Vagina (tissue), 2 donors: ENCODE data around the gene SUPV3L1. TPM values are rescaled to one million over a fixed set of nuclear protein-coding genes. Genes with fewer than 3 reads are reported as not detected.

Experiments used
- DNase-seq, 2 donors: peaks; one replicate each; pipeline ENCODE4 v3.0.0-alpha.2; 2017; ENCODE audit errors: extremely low spot score in 2 of 2
- H3K27ac ChIP-seq: fragments of 200-600 bp; sonication (generic); one replicate; pipeline ENCODE4 v1.5.1; 2019
- H3K27me3 ChIP-seq: fragments of 200-600 bp; sonication (generic); one replicate; pipeline ENCODE4 v1.5.1; 2019
- H3K36me3 ChIP-seq, 2 donors: fragments of 200-600 bp; sonication (generic); one replicate each; pipeline ENCODE4 v1.5.1; 2017 to 2019
- H3K4me1 ChIP-seq: fragments of 200-600 bp; sonication (generic); one replicate; pipeline ENCODE4 v1.5.1; 2019
- H3K4me3 ChIP-seq, 2 donors: fragments of 200-600 bp; sonication (generic); 1 replicate in 1 of 2; 2 replicates in 1 of 2; pipeline ENCODE4 v1.5.1; 2016 to 2019
- H3K9me3 ChIP-seq: fragments of 200-600 bp; sonication (generic); one replicate; pipeline ENCODE4 v1.5.1; 2019
- CTCF ChIP-seq, 3 experiments: fragments of 450-650 bp in 2 of 3; fragments of 200-600 bp in 1 of 3; sonication (generic) in 1 of 3; IDR thresholded peaks; one replicate each; pipeline ENCODE4 v1.5.1; 2017 to 2019; ENCODE audit warnings: antibody characterized with exemption in 3 of 3, mild to moderate bottlenecking in 2 of 3, moderate library complexity in 2 of 3
- POLR2A ChIP-seq, 2 donors: fragments of 450-650 bp; IDR thresholded peaks; one replicate each; pipeline ENCODE4 v1.6.1; 2017; ENCODE audit warnings: antibody characterized with exemption in 2 of 2, mild to moderate bottlenecking in 2 of 2, moderate library complexity in 2 of 2
- POLR2AphosphoS5 ChIP-seq, 2 donors: sonication (generic); formaldehyde crosslinking; IDR thresholded peaks; one replicate each; pipeline ENCODE4 v1.9.0; 2017; ENCODE audit warnings: antibody characterized with exemption in 2 of 2, mild to moderate bottlenecking in 2 of 2, low read depth in 1 of 2; ENCODE audit not compliant: insufficient read depth in 1 of 2
- intact Hi-C: fragments of 100-400 bp; cut with DNase I; formaldehyde crosslinking; loops from one replicate; pipeline ENCODE4 v1.15.1; 2023
- total RNA-seq: library from RNA; depleted of rRNA; stranded (reverse); fragments of >200 nt; gene quantifications from one replicate; pipeline ENCODE4 v1.2.3, GENCODE V29; 2016

The SUPV3L1 gene
- total RNA-seq, 1 donor from 2014 or later, result 27.5 TPM

GRCh38 chr10:69211104-69211503 is 31.1 kb downstream of the SUPV3L1 start:
- Histone ChIP-seq H3K27ac (no peak overlapping the region), H3K27me3 (no peaks in the 10 kb centered on the region), H3K9me3 (no peaks in the 10 kb centered on the region), H3K4me3 (no peak overlapping the region), H3K4me1 (peaks cover under 1% of the 10 kb centered on the region), H3K36me3 (peaks cover 0 to 23% of the 10 kb centered on the region in 2 donors)
- TF ChIP-seq POLR2AphosphoS5 (IDR thresholded peaks at IDR 0.05; ENCODE audit: insufficient read depth in 1 of 2, low read depth in 1 of 2) (no peak), CTCF (IDR thresholded peaks at IDR 0.05) (no peak), POLR2A (IDR thresholded peaks at IDR 0.05) (no peak)
- no peak for DNase-seq
- intact Hi-C loops, result no loop called here

GRCh38 chr10:69211524-69211923 is 31.5 kb downstream of the SUPV3L1 start:
- H3K36me3 ChIP-seq, result peaks cover 0 to 18% of the 10 kb centered on the region in 2 donors
- no peak for DNase-seq
- intact Hi-C loops, result no loop called here
- H3K4me3 ChIP-seq, result no peak overlapping the region
- H3K27me3 ChIP-seq, result no peaks in the 10 kb centered on the region
- peaks cover 4% of the 10 kb centered on the region for H3K4me1 ChIP-seq
- H3K9me3 ChIP-seq, result no peaks in the 10 kb centered on the region
- H3K27ac ChIP-seq, result no peak overlapping the region
- no peak for TF ChIP-seq POLR2A (IDR thresholded peaks at IDR 0.05)
- TF ChIP-seq POLR2AphosphoS5 (IDR thresholded peaks at IDR 0.05; ENCODE audit: insufficient read depth in 1 of 2, low read depth in 1 of 2), result no peak
- TF ChIP-seq CTCF (IDR thresholded peaks at IDR 0.05), result no peak

GRCh38 chr10:69213591-69214311 is 33.7 kb downstream of the SUPV3L1 start:
- intact Hi-C loops, result no loop called here
- H3K27ac ChIP-seq, result no peak overlapping the region
- no peak overlapping the region for H3K4me3 ChIP-seq
- H3K36me3 ChIP-seq, result peaks cover 0 to under 1% of the 10 kb centered on the region in 2 donors
- H3K9me3 ChIP-seq, result no peaks in the 10 kb centered on the region
- peaks cover 6% of the 10 kb centered on the region for H3K4me1 ChIP-seq
- DNase-seq, result no peak
- no peaks in the 10 kb centered on the region for H3K27me3 ChIP-seq
- TF ChIP-seq POLR2AphosphoS5 (IDR thresholded peaks at IDR 0.05; ENCODE audit: insufficient read depth in 1 of 2, low read depth in 1 of 2) (no peak), CTCF (IDR thresholded peaks at IDR 0.05) (no peak), POLR2A (IDR thresholded peaks at IDR 0.05) (no peak)

- TF ChIP-seq POLR2AphosphoS5 (IDR thresholded peaks at IDR 0.05; ENCODE audit: insufficient read depth in 1 of 2, low read depth in 1 of 2) (no peak), POLR2A (IDR thresholded peaks at IDR 0.05) (no peak), CTCF (IDR thresholded peaks at IDR 0.05) (no peak)
- no peak overlapping the region for H3K27ac ChIP-seq
- no peak for DNase-seq
- no peak overlapping the region for H3K4me3 ChIP-seq
- H3K27me3 ChIP-seq, result no peaks in the 10 kb centered on the region
- H3K36me3 ChIP-seq, result no peaks in the 10 kb centered on the region
- H3K9me3 ChIP-seq, result no peaks in the 10 kb centered on the region
- peaks cover 6% of the 10 kb centered on the region for H3K4me1 ChIP-seq
- intact Hi-C loops, result no loop called here
Measured at GRCh38 chr10:69214666-69215131, 34.7 kb downstream of the SUPV3L1 start.
